Measurements from ENCODE around the gene STAT2. TPM values are rescaled to one million over a fixed set of nuclear protein-coding genes. Genes with fewer than 3 reads are reported as not detected.

The STAT2 gene
- total and polyA plus RNA-seq, 12 donors: 45.3 to 197 (median 98.9) TPM

DNA sequence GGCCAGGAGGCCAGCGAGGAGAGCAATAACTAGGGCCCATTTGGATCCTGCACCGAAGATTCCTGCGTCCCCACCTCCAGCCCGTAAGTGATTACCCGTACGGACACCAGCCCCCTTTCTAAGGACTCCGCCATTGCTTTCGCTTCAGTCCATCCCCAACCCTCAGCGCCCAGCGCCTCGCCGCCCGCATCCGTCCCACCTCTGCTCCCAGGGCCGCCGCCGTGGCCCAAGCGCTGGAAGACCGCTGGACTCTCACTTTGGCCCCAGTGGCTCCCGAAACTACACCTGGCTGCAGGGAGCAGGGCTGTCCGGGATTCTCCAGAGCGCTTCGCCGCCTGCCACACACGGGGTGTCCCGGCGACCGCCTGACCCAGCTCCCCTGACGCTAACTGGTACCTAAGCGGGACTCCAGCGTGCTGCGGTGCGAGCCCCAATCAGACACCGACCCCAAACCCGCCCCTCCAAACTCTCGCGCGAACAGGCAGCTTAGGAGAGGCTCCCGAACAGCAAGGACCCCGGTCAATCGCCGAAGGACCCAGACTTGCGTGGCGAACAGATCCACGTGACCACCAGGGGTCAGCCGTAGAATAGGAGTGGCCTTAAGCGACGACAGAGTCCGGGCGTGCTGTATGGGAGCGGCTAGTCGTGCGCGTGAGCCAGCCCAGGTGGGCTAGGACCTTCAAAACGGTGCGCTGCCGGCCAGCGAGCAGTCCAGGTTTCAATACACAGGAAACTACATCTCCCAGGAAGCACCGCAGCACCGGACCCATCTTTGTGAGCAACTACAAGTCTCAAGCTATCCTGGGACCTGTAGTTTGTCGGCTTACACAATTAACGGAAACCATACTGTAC lies 44.1 kb downstream of the STAT2 start, which contains the start of gene CNPY2:
Gene CNPY2, minus strand, starts transcription at position 367 of the 852 bp plus-strand sequence. CDS start 771 bp downstream, outside the sequence.
- H3K9me3 ChIP-seq (replicated peaks in 1 of 3): no peaks in the 10 kb centered on the region
- peak within 1 kb of the TSS; percentile 31 to 93 (median 62) for H3K4me3 ChIP-seq
- H3K27ac ChIP-seq: peak within 1 kb of the TSS; percentile 67 to 97 (median 90)
- WGBS, 4 donors: 0 to 1% (median 0%) methylated on average over 15 to 62 of the region's 62 CpGs
- TF ChIP-seq, protein P1, sequence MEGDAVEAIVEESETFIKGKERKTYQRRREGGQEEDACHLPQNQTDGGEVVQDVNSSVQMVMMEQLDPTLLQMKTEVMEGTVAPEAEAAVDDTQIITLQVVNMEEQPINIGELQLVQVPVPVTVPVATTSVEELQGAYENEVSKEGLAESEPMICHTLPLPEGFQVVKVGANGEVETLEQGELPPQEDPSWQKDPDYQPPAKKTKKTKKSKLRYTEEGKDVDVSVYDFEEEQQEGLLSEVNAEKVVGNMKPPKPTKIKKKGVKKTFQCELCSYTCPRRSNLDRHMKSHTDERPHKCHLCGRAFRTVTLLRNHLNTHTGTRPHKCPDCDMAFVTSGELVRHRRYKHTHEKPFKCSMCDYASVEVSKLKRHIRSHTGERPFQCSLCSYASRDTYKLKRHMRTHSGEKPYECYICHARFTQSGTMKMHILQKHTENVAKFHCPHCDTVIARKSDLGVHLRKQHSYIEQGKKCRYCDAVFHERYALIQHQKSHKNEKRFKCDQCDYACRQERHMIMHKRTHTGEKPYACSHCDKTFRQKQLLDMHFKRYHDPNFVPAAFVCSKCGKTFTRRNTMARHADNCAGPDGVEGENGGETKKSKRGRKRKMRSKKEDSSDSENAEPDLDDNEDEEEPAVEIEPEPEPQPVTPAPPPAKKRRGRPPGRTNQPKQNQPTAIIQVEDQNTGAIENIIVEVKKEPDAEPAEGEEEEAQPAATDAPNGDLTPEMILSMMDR (IDR thresholded peaks at IDR 0.05): peak in 3 of 6 experiments; percentile 10 to 32 (median 26)
- peak; percentile 48 to 90 for TF ChIP-seq POLR2A (IDR thresholded peaks at IDR 0.05)
- H3K4me1 ChIP-seq (replicated peaks in 1 of 2): peaks cover 7 to 15% of the 10 kb centered on the region in 2 donors
- intact Hi-C loops (cut with DNase I): no loop called here
- H3K27me3 ChIP-seq: no peaks in the 10 kb centered on the region
- peak; percentile 94 to 99 (median 98) for DNase-seq
- peaks cover 0 to 41% of the 10 kb centered on the region in 2 donors for H3K36me3 ChIP-seq (replicated peaks in 1 of 2)

DNA sequence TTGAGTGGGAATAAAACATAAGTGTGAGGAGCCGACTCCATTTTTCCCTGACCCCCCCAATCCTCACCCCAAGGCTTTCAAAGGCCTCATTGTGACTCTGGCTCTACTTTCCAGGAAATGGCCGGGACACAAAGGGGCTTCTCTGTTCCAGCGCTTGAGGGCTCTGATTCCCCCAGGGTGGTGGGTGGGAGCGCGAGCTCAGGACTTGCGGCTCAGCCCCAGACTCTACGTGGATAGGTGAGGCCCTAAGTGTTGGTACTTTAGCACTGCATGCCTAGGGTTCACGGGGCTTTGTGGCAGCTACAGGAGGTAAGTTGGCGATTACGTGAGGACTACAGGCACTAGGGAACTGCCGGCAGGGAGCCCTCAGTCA lies 44.7 kb downstream of the STAT2 start:
- peak overlapping the region; percentile 67 to 97 (median 90) for H3K27ac ChIP-seq
- peaks cover 7 to 15% of the 10 kb centered on the region in 2 donors for H3K4me1 ChIP-seq (replicated peaks in 1 of 2)
- no peak for TF ChIP-seq POLR2A (IDR thresholded peaks at IDR 0.05)
- TF ChIP-seq, protein P1 (IDR thresholded peaks at IDR 0.05): no peak
- WGBS, 4 donors: 0 to 2% (median 2%) methylated on average over 1 to 11 of the region's 11 CpGs
- H3K27me3 ChIP-seq: no peaks in the 10 kb centered on the region
- H3K9me3 ChIP-seq (replicated peaks in 1 of 3): no peaks in the 10 kb centered on the region
- peak in 1 of 7 donors; percentile 39 for DNase-seq
- intact Hi-C loops (cut with DNase I): no loop called here
- H3K36me3 ChIP-seq (replicated peaks in 1 of 2): peaks cover 0 to 47% of the 10 kb centered on the region in 2 donors
- H3K4me3 ChIP-seq: peak overlapping the region; percentile 16 to 93 (median 61)

DNA sequence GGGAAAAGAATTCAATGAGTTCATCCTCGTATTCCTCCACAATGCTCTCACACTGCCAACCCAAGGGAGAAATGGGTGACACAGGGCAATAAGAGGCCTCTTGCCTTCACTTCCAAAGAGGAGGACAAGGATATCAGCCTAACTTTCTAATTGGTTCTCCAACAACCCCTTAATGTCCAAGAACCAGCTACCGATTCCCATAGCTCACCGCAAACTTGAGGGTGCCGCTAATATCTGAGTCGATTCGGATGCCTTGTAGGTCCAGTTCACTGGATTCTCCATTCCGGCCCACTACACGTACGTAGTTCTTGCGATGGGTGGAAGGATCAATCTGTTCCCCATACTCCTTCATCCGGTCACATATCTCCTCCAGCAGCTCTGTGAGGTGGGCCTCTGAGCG lies 48.9 kb downstream of the STAT2 start:
- 91 to 96% (median 95%) methylated on average over 12 of the region's 12 CpGs for WGBS, 4 donors
- Histone ChIP-seq H3K36me3 (replicated peaks in 1 of 2) (peaks cover 0 to 60% of the 10 kb centered on the region in 2 donors), H3K4me3 (no peak overlapping the region), H3K27ac (no peak overlapping the region), H3K9me3 (replicated peaks in 1 of 3) (no peaks in the 10 kb centered on the region), H3K4me1 (replicated peaks in 1 of 2) (peaks cover 7 to 9% of the 10 kb centered on the region in 2 donors), H3K27me3 (no peaks in the 10 kb centered on the region)
- TF ChIP-seq, protein P1 (IDR thresholded peaks at IDR 0.05): no peak
- TF ChIP-seq POLR2A (IDR thresholded peaks at IDR 0.05): no peak
- DNase-seq: no peak
- intact Hi-C loops (cut with DNase I): no loop called here

DNA sequence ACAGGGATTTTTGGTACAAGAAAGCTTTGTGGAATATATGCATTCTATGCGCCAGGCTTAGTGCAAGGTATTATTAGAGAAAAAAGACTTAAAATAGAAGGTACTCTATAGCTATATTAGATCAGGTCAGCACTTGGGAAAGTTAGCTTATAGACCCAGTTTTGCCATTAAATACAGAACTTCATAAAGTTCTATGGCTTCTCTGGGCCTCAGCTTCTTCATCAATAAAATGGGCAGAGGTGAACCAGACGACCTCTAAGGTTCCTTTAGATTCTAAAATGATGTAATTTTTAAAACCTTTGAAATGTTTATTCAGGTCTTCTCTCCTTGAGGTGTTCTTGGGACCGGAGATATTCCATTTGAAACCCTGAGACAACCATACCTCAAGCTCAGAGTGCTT lies 51.2 kb downstream of the STAT2 start:
- peaks cover 0 to 57% of the 10 kb centered on the region in 2 donors for H3K36me3 ChIP-seq (replicated peaks in 1 of 2)
- TF ChIP-seq, protein P1 (IDR thresholded peaks at IDR 0.05): no peak
- no peak for TF ChIP-seq POLR2A (IDR thresholded peaks at IDR 0.05)
- no peaks in the 10 kb centered on the region for H3K4me1 ChIP-seq (replicated peaks in 1 of 2)
- H3K4me3 ChIP-seq: no peak overlapping the region
- no peak overlapping the region for H3K27ac ChIP-seq
- no peaks in the 10 kb centered on the region for H3K27me3 ChIP-seq
- intact Hi-C loops (cut with DNase I): no loop called here
- no peaks in the 10 kb centered on the region for H3K9me3 ChIP-seq (replicated peaks in 1 of 3)
- 87 to 93% (median 91%) methylated on average over 3 of the region's 3 CpGs for WGBS, 4 donors
- DNase-seq: no peak
